A673 (cell line): ENCODE data around the gene SNRNP25.

Experiments
- EZH2 ChIP-seq: fragments of 200-600 bp; sonication (generic); IDR thresholded peaks from 2 replicates; pipeline ENCODE4 v1.6.1; 2017; ENCODE audit warnings: borderline replicate concordance, low read depth, mild to moderate bottlenecking, mixed read lengths, antibody characterized with exemption, low read length; ENCODE audit not compliant: poor library complexity, severe bottlenecking
- TF ChIP-seq, protein P1 (sequence below): fragments of 300-800, 200-600 bp; sonication (generic); conservative IDR thresholded peaks from 2 replicates; pipeline ENCODE4 v1.5.1; 2017; ENCODE audit warnings: low read depth, mild to moderate bottlenecking, antibody characterized with exemption, low read length, moderate library complexity, mixed read lengths

DNA sequence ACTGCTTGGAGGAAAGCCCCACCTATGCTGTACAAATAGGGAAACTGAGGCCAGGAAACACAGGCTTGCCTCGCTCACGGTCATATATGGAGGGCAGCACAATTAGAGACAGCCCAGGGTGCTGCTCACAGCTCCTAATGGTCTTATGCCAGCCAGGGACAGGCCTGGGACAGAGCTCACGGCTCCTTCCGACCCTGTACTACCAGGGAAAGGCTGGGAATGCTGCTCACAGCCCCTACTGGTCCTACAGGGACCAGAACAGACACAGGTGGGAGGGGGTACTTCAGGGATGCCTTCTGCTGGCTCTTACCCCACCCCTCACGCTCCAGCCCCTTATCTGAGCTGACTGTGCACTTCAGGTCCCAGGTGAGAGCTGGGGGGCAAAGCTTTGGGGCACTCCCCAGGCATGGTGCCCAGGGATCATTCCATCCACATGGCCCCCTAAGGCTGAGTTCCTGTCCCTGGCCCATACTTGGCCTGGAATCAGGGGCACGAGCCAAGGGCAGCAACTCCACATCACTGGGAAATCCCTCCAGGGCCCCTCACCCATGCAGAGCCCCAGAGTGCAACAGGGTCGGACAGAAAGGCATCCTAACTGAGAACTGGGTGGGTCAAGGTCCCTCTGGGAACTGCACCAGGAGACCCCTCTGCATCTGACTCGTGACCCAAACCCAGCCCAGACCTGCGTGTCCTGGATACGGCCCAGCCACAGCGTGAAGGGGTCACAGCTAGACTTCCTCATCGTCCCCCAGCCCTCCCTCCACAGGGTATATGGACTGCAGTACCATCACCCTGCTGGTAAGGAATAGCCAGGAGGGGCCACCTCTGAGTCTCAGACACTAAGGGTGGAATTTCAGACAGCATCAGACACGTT lies 12.9 kb downstream of the SNRNP25 start:
- TF ChIP-seq, protein P1, sequence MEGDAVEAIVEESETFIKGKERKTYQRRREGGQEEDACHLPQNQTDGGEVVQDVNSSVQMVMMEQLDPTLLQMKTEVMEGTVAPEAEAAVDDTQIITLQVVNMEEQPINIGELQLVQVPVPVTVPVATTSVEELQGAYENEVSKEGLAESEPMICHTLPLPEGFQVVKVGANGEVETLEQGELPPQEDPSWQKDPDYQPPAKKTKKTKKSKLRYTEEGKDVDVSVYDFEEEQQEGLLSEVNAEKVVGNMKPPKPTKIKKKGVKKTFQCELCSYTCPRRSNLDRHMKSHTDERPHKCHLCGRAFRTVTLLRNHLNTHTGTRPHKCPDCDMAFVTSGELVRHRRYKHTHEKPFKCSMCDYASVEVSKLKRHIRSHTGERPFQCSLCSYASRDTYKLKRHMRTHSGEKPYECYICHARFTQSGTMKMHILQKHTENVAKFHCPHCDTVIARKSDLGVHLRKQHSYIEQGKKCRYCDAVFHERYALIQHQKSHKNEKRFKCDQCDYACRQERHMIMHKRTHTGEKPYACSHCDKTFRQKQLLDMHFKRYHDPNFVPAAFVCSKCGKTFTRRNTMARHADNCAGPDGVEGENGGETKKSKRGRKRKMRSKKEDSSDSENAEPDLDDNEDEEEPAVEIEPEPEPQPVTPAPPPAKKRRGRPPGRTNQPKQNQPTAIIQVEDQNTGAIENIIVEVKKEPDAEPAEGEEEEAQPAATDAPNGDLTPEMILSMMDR, result no peak
- no peak for TF ChIP-seq EZH2
